ENCODE results near the gene TANK. TPM values are rescaled to one million over a fixed set of nuclear protein-coding genes. Genes with fewer than 3 reads are reported as not detected.

TANK gene
- total and polyA plus RNA-seq, 2 donors, result 50.4 to 57.7 TPM

GRCh38 chr2:161159456-161160225 lies 587 bp upstream of the TANK start:
- no peak for DNase-seq (ENCODE audit: low read depth in 6 of 9, low spot score in 9 of 9)
- peak overlapping the region; percentile 76 to 96 for H3K27ac ChIP-seq (ENCODE audit: low read depth in 1 of 2, low read length in 1 of 2)
- no peaks in the 10 kb centered on the region for H3K9me3 ChIP-seq (ENCODE audit: control insufficient read depth in 2 of 2, insufficient read depth in 1 of 2, low read length in 1 of 2)
- 38% methylated on average over 9 of the region's 9 CpGs for WGBS
- H3K4me3 ChIP-seq (ENCODE audit: low read length in 2 of 2), result peak overlapping the region; percentile 94 to 98
- peaks cover 0 to 15% of the 10 kb centered on the region in 2 donors for H3K36me3 ChIP-seq (ENCODE audit: control insufficient read depth in 2 of 2, insufficient read depth in 2 of 2, low read length in 1 of 2)
- no peaks in the 10 kb centered on the region for H3K27me3 ChIP-seq (ENCODE audit: control insufficient read depth in 2 of 2, insufficient read depth in 1 of 2, low read length in 1 of 2)
- H3K4me1 ChIP-seq (ENCODE audit: control insufficient read depth in 2 of 2, insufficient read depth in 2 of 2, low read length in 2 of 2), result no peaks in the 10 kb centered on the region

DNA sequence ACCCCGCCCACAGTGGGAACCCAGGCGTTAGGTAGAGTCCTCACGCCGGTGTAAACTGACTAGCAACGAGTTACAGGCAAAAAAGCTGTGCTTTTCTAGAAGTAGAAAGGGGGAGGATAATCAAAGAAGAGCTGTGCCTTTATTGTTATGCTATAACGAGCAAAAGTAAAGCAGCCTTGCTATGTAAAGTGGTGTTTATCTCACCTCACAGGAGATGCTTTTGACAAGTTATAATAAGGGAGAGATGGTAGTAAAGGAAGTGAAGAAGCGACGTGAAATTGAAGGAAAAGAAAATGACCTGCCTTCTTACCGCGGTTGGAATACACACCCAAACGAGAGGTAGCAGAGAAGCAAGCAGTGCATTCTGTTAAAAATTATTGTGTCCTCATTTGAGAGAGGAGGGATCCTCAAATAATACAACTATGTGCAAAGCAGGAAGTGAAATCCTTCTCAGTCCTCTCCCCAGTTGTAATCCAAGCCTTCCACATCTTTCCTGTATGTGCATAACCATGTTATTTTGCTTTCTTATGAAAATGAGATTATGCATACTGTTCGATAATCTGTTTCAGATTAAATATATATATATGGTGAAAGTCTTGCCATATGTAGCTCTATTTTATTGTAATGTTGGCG lies 962 bp downstream of the TANK start:
- no peaks in the 10 kb centered on the region for H3K27me3 ChIP-seq (ENCODE audit: control insufficient read depth in 2 of 2, insufficient read depth in 1 of 2, low read length in 1 of 2)
- H3K9me3 ChIP-seq (ENCODE audit: control insufficient read depth in 2 of 2, insufficient read depth in 1 of 2, low read length in 1 of 2), result no peaks in the 10 kb centered on the region
- peak overlapping the region; percentile 94 to 98 for H3K4me3 ChIP-seq (ENCODE audit: low read length in 2 of 2)
- H3K4me1 ChIP-seq (ENCODE audit: control insufficient read depth in 2 of 2, insufficient read depth in 2 of 2, low read length in 2 of 2), result no peaks in the 10 kb centered on the region
- 14% methylated on average over 13 of the region's 13 CpGs for WGBS
- peaks cover 0 to 15% of the 10 kb centered on the region in 2 donors for H3K36me3 ChIP-seq (ENCODE audit: control insufficient read depth in 2 of 2, insufficient read depth in 2 of 2, low read length in 1 of 2)
- peak overlapping the region; percentile 96 to 98 for H3K27ac ChIP-seq (ENCODE audit: low read depth in 1 of 2, low read length in 1 of 2)
- peak in 4 of 9 donors; percentile 8 to 45 (median 32) for DNase-seq (ENCODE audit: low read depth in 6 of 9, low spot score in 9 of 9)

DNA sequence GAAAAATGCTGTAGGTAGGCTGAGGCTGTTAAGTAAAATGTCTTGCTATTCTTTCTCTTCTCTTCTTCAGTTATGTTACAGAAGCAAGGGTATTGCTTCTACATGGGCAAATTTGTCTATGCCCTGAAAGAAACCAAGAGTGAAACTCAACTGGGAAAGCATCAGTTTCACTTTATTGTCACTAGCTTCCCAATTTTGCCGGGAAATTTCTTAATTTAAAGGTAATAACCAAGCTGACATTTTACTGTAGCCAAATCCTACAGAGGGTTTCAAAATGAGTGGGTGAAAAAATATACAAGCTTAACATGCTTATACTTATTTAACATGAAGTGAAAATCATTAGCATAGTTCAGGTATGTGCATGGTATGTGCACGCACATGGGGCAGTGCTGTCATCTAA lies 3.2 kb downstream of the TANK start:
- Histone ChIP-seq H3K4me3 (ENCODE audit: low read length in 2 of 2) (no peak overlapping the region), H3K27me3 (ENCODE audit: control insufficient read depth in 2 of 2, insufficient read depth in 1 of 2, low read length in 1 of 2) (no peaks in the 10 kb centered on the region), H3K27ac (ENCODE audit: low read depth in 1 of 2, low read length in 1 of 2) (no peak overlapping the region), H3K36me3 (ENCODE audit: control insufficient read depth in 2 of 2, insufficient read depth in 2 of 2, low read length in 1 of 2) (peaks cover 0 to 20% of the 10 kb centered on the region in 2 donors), H3K4me1 (ENCODE audit: control insufficient read depth in 2 of 2, insufficient read depth in 2 of 2, low read length in 2 of 2) (no peaks in the 10 kb centered on the region), H3K9me3 (ENCODE audit: control insufficient read depth in 2 of 2, insufficient read depth in 1 of 2, low read length in 1 of 2) (no peaks in the 10 kb centered on the region)
- 92% methylated on average over 2 of the region's 2 CpGs for WGBS
- DNase-seq (ENCODE audit: low read depth in 6 of 9, low spot score in 9 of 9), result no peak

DNA sequence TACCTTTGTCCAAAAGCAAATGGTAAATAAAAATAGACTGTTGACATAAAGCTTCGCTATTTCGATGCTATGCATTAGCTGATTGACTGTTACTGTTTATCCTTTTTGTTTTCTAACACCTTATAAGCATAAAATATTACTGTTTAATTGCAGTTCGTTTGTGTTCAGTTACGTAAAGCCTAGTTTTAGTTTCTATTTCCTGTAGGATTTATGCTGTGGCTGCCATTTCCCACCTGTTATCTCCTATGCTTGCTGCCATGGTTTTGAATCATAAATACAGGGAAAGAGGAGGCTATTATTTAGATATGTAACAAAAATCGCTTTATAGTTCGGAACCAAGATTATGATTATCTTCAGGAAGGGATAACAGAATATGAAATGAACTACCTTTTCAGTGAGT lies 3.9 kb downstream of the TANK start:
- WGBS, result 95% methylated on average over 6 of the region's 6 CpGs
- Histone ChIP-seq H3K4me3 (ENCODE audit: low read length in 2 of 2) (no peak overlapping the region), H3K36me3 (ENCODE audit: control insufficient read depth in 2 of 2, insufficient read depth in 2 of 2, low read length in 1 of 2) (peaks cover 0 to 20% of the 10 kb centered on the region in 2 donors), H3K27ac (ENCODE audit: low read depth in 1 of 2, low read length in 1 of 2) (no peak overlapping the region), H3K9me3 (ENCODE audit: control insufficient read depth in 2 of 2, insufficient read depth in 1 of 2, low read length in 1 of 2) (no peaks in the 10 kb centered on the region), H3K4me1 (ENCODE audit: control insufficient read depth in 2 of 2, insufficient read depth in 2 of 2, low read length in 2 of 2) (no peaks in the 10 kb centered on the region), H3K27me3 (ENCODE audit: control insufficient read depth in 2 of 2, insufficient read depth in 1 of 2, low read length in 1 of 2) (no peaks in the 10 kb centered on the region)
- no peak for DNase-seq (ENCODE audit: low read depth in 6 of 9, low spot score in 9 of 9)

GRCh38 chr2:161165266-161165665 lies 5.0 kb downstream of the TANK start:
- no peaks in the 10 kb centered on the region for H3K4me1 ChIP-seq (ENCODE audit: control insufficient read depth in 2 of 2, insufficient read depth in 2 of 2, low read length in 2 of 2)
- H3K27ac ChIP-seq (ENCODE audit: low read depth in 1 of 2, low read length in 1 of 2), result peak overlapping the region in 1 of 2 donors; percentile 10
- peaks cover 0 to 20% of the 10 kb centered on the region in 2 donors for H3K36me3 ChIP-seq (ENCODE audit: control insufficient read depth in 2 of 2, insufficient read depth in 2 of 2, low read length in 1 of 2)
- no peaks in the 10 kb centered on the region for H3K9me3 ChIP-seq (ENCODE audit: control insufficient read depth in 2 of 2, insufficient read depth in 1 of 2, low read length in 1 of 2)
- DNase-seq (ENCODE audit: low read depth in 6 of 9, low spot score in 9 of 9), result no peak
- H3K27me3 ChIP-seq (ENCODE audit: control insufficient read depth in 2 of 2, insufficient read depth in 1 of 2, low read length in 1 of 2), result no peaks in the 10 kb centered on the region
- no peak overlapping the region for H3K4me3 ChIP-seq (ENCODE audit: low read length in 2 of 2)

DNA sequence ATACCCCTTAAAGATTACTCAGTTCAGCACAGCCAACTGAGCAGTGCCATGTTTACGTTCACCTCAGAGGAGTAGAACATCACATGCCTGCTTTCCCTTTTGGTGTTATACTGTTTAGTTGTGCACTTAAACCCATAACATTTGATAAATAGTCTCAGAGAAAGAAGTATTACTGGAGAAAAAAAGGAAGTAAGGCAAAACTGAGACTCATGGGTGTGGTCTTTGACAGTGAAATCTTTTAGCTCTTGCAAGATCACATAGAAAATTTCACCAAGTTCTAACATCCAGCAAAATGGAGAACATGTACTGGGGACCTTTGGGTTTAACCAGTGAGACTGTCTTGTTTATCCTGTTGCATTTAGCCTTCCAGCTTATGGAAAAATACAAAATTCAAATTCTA lies 5.6 kb downstream of the TANK start:
- Histone ChIP-seq H3K27me3 (ENCODE audit: control insufficient read depth in 2 of 2, insufficient read depth in 1 of 2, low read length in 1 of 2) (no peaks in the 10 kb centered on the region), H3K9me3 (ENCODE audit: control insufficient read depth in 2 of 2, insufficient read depth in 1 of 2, low read length in 1 of 2) (no peaks in the 10 kb centered on the region), H3K27ac (ENCODE audit: low read depth in 1 of 2, low read length in 1 of 2) (no peak overlapping the region), H3K36me3 (ENCODE audit: control insufficient read depth in 2 of 2, insufficient read depth in 2 of 2, low read length in 1 of 2) (peaks cover 0 to 20% of the 10 kb centered on the region in 2 donors), H3K4me1 (ENCODE audit: control insufficient read depth in 2 of 2, insufficient read depth in 2 of 2, low read length in 2 of 2) (no peaks in the 10 kb centered on the region), H3K4me3 (ENCODE audit: low read length in 2 of 2) (no peak overlapping the region)
- whole genome bisulfite sequencing, result 94% methylated on average over 1 of the region's 1 CpG
- DNase-seq (ENCODE audit: low read depth in 6 of 9, low spot score in 9 of 9), result no peak

GRCh38 chr2:161166538-161167409 lies 6.5 kb downstream of the TANK start:
- Histone ChIP-seq H3K27me3 (ENCODE audit: control insufficient read depth in 2 of 2, insufficient read depth in 1 of 2, low read length in 1 of 2) (no peaks in the 10 kb centered on the region), H3K4me1 (ENCODE audit: control insufficient read depth in 2 of 2, insufficient read depth in 2 of 2, low read length in 2 of 2) (no peaks in the 10 kb centered on the region), H3K27ac (ENCODE audit: low read depth in 1 of 2, low read length in 1 of 2) (peak overlapping the region in 1 of 2 donors; percentile 16), H3K36me3 (ENCODE audit: control insufficient read depth in 2 of 2, insufficient read depth in 2 of 2, low read length in 1 of 2) (peaks cover 0 to 20% of the 10 kb centered on the region in 2 donors), H3K9me3 (ENCODE audit: control insufficient read depth in 2 of 2, insufficient read depth in 1 of 2, low read length in 1 of 2) (no peaks in the 10 kb centered on the region), H3K4me3 (ENCODE audit: low read length in 2 of 2) (no peak overlapping the region)
- DNase-seq (ENCODE audit: low read depth in 6 of 9, low spot score in 9 of 9), result peak in 3 of 9 donors; percentile 13 to 52 (median 14)
- 96% methylated on average over 6 of the region's 6 CpGs for WGBS

GRCh38 chr2:161169335-161169734 lies 9.1 kb downstream of the TANK start:
- 95% methylated on average over 2 of the region's 2 CpGs for WGBS
- H3K4me3 ChIP-seq (ENCODE audit: low read length in 2 of 2), result no peak overlapping the region
- no peak overlapping the region for H3K27ac ChIP-seq (ENCODE audit: low read depth in 1 of 2, low read length in 1 of 2)
- no peak for DNase-seq (ENCODE audit: low read depth in 6 of 9, low spot score in 9 of 9)
- no peaks in the 10 kb centered on the region for H3K9me3 ChIP-seq (ENCODE audit: control insufficient read depth in 2 of 2, insufficient read depth in 1 of 2, low read length in 1 of 2)
- H3K36me3 ChIP-seq (ENCODE audit: control insufficient read depth in 2 of 2, insufficient read depth in 2 of 2, low read length in 1 of 2), result peaks cover 0 to 9% of the 10 kb centered on the region in 2 donors
- no peaks in the 10 kb centered on the region for H3K27me3 ChIP-seq (ENCODE audit: control insufficient read depth in 2 of 2, insufficient read depth in 1 of 2, low read length in 1 of 2)
- no peaks in the 10 kb centered on the region for H3K4me1 ChIP-seq (ENCODE audit: control insufficient read depth in 2 of 2, insufficient read depth in 2 of 2, low read length in 2 of 2)

GRCh38 chr2:161170377-161170776 lies 10.1 kb downstream of the TANK start:
- DNase-seq (ENCODE audit: low read depth in 6 of 9, low spot score in 9 of 9), result no peak
- Histone ChIP-seq H3K27ac (ENCODE audit: low read depth in 1 of 2, low read length in 1 of 2) (no peak overlapping the region), H3K4me3 (ENCODE audit: low read length in 2 of 2) (no peak overlapping the region), H3K36me3 (ENCODE audit: control insufficient read depth in 2 of 2, insufficient read depth in 2 of 2, low read length in 1 of 2) (peaks cover 0 to 9% of the 10 kb centered on the region in 2 donors), H3K9me3 (ENCODE audit: control insufficient read depth in 2 of 2, insufficient read depth in 1 of 2, low read length in 1 of 2) (no peaks in the 10 kb centered on the region), H3K27me3 (ENCODE audit: control insufficient read depth in 2 of 2, insufficient read depth in 1 of 2, low read length in 1 of 2) (no peaks in the 10 kb centered on the region), H3K4me1 (ENCODE audit: control insufficient read depth in 2 of 2, insufficient read depth in 2 of 2, low read length in 2 of 2) (no peaks in the 10 kb centered on the region)
- WGBS, result 96% methylated on average over 6 of the region's 6 CpGs
